ENCODE results near the gene S100A7.
"Not testable (repeated sequence)": the region's sequence is repeated elsewhere in the genome, so short reads cannot be mapped to it uniquely, and the experiment has no call there.

The S100A7 gene

DNA sequence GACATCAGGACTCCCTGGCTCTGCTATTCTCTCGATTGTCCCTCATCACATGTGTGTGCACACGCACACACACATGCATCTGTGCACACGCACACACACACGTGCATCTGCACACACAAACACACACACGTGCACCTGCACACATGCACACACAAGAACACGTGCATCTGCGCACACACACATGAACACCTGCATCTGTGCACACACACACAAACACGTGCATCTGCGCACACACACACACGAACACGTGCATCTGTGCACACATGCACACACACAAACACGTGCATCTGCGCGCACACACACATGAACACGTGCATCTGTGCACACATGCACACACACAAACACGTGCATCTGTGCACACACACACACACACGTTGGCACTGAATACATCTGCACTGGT is 29.4 kb downstream of the S100A7 start:
- DNase-seq (ENCODE audit: low read depth), result no peak

DNA sequence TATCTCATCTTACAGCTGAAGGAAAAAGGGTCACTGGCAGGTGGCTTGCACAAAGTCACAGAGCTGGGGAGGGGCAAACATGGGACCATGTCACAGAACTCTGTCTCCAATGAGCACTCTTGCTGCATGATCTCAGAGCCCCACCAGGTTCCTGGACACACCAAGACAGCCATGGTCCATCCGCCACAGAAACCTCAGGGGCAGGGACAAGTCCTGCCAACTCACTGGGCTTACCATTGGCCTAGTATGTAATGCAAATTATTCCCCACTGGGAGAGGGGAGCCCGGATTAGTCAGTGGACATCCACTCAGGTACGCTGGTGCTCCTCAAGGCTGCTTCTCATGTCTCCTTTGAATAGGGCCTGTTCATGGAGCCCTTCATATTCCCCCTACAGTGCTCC is 29.9 kb downstream of the S100A7 start:
- no peak for DNase-seq (ENCODE audit: low read depth)

DNA sequence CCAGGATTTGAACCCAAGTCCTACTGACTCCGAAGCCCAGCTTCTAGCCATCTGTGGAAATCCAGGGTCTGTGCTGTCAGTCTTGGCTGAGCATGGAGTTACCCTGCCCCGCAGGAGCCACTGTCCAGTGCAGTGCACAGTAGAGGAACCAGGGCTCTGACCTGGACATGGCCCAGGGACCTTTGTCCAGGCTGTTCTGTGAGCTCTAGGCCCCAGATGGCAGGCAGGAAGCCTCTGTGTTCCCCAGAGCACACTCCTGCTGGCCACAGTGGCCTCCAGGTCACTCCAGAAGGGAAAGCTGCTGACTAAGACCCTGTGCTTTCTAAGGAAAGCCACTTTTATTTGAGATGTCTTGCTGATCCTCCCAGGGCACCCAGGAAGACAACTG is 30.3 kb downstream of the S100A7 start:
- DNase-seq (ENCODE audit: low read depth), result no peak

DNA sequence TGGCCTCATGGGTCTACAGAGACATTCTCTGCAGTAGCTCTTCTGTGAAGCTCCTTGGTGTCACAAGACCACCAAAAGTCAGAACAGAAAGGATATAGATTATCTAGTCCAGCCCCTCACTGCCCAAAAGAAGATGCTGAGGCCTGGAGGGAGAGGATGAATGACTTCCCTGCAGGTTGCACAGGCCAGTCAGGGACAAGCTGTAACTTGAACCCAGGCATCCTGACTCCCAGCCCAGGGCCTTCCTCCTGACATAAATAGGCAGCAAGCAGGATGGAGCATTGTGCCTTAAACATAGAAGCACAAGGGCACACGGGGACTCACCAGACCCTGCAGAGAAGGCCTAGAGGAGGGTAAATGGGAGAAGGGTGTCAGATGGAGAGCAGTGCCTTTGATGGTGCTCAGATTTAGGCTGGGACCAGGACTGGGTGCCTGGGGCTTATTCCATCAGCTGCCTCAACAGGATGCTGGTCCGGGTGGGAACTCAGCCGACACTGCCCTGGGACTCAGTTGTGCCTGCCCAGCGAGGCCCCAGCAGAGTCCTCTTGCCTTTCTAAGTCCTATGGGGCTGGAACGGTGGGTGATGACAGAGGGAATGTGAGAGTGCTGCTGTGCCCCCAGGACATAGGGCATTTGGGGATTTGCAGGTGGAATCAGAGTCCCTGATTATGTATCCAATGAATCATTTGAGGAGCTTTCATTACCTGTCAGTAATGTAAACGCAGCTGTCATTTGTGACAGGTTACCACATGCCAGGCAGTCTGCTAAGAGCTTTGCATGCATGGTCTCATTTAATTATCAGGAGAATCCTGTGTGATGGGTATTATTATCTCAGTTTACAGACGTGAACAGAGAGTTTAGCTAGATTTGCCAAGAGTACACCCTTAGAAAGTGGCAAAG is 30.9 kb downstream of the S100A7 start:
- no peak for DNase-seq (ENCODE audit: low read depth)

DNA sequence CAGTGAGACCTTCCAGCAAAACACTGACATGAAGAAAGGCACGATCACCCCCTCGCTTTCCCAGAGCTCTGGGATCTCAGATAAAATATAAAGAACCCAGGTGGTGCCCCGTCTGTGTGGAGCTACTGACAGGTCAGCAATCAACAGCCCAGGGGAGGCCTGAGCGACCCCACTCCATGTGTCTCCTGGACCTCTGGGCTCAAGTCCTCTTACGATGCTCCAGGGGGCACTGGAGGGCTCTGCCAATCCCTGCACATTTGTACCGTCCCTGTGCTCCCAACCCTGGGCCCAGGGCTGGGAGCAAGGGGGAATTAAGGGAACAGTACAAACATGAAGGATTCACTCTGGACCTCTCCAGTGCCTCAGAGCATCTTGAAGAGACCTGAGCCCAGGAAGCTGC is 31.7 kb downstream of the S100A7 start:
- DNase-seq (ENCODE audit: low read depth), result no peak

DNA sequence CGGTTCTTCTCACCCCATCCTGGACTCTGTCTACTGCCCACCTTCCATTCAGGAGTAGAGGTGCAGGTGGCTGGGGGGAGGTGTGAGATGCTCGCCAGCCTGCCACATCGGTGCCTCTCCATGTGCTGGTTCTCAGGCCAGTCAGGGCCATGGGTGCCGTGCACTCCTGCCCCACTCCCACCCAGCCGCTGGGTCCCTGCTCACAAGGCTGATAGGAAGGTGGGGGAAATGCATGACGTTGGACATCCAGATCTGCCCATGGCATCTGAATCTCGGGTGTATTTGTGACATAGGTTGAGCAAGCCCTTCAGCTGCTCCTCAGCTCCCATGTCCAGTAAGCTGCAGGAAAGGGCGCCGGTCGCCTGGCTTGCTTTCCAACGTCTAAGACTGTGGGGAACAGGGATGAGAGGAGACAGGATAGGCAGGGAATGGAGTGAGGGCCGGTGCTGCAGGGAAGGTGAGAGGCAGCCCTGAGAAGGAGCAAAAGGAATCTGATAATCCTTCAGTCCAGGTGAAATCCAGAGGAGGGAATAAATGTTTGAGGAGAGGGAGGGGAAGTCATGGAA is 32.3 kb downstream of the S100A7 start:
- DNase-seq (ENCODE audit: low read depth), result no peak

DNA sequence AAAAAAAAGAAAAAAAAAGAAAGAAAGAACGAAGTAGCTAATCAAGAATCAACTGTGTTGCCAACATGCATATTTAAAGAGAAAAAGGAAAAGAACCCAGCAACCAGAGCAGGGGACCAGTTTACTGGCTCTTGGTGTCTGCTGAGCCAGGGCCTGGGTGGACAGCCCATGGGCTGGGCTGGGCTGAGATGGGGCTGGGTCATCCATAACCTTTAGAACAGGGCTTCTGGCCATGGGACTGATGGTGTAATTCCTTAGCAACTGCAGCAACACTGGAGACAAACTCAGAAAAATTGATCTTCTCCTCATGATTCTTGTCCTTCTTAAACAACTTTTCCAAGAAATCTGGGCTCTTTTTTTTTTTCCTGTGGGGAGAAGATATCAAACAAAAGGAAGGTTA is 33.6 kb downstream of the S100A7 start:
- no peak for DNase-seq (ENCODE audit: low read depth)

DNA sequence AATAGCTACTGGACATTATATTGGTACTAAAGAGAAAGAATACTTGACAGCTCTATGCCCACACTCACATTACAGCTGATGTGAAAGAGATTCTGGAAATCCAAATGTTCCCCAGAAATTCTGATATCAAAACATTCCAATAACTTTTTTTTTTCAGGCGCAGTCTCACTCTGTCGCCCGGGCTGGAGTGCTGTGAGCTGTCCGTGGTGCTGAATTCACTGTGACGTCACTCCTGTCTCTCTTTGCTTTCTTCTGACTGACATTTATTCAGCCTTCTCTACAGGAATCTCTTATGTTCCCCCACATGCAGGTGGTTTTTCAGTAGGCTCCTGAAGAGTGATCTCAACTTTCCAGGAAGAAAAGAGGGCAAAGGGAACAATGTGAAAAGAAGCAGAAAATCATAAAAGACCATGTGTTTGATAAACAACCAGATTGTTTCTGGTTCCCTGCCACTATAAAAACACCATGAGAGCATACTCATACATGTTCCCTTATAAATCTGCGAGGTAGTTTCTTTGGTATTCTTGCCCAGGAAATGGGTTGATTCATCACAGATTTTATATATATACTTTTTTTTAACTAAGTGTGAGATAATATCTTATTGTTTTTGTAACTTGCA is 37.9 kb downstream of the S100A7 start:
- DNase-seq (ENCODE audit: low read depth), result peak; percentile 46

DNA sequence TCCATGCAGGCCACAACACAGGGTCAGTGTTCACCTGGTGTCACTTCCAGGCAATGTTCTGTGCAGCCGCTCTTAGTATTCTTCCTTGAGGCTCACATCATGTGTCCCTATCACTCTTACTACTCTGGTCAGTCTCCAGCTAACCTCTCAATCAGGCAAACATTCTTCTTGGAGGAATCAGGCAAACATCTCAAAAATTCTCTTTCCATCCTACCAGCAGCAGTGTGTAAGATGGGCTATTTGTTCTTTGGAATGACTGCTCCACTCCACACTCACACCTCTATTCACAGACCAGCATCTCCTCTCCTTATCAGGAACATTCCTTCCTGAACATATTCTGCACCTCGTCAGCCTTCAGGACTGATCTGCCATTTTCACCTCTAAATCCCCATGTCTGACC is 40.1 kb downstream of the S100A7 start:
- DNase-seq (ENCODE audit: low read depth), result no peak

DNA sequence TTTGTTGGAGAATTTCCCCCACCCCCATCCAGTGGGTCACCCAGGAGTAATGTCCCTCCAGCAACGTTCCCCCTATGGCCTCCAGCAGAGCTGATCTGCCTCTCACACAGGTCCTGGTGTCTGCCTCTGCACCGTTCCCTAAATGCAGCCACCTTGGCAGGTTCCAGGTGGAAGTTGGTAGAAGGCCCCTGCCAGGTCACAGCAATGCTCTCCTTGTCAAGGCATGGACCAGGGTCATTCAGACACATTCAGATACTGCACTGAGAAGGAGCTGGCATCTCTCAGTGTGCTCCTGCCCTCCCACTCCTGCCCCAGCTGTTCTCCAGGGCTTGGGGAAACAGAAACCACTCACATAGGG is 41.0 kb downstream of the S100A7 start:
- DNase-seq (ENCODE audit: low read depth), result not testable (repeated sequence)

DNA sequence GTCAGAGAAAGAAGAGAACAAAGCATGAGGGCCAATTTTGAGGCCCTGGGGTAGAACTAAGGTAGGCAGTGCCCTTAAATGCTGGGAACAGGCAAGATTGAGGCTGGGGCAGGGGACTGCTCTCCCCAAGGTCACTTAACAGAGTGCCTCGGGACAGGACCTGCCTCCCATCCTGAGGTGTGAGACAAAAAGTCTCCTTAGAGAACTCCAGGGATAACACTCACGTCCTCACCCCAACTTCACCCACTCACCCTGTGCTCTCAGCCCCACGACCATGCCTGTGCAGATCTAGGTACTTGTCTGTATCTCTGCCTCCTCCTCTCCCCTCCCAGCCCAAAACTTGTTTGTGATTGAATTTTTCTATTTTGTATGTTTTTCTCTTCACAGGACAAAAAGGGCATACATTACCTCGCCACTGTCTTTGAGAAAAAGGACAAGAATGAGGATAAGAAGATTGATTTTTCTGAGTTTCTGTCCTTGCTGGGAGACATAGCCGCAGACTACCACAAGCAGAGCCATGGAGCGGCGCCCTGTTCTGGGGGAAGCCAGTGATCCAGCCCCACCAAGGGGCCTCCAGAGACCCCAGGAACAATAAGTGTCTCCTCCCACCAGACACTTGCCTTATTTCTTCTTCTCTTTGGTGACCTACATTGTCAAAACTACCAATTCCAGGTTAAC is 41.6 kb downstream of the S100A7 start:
- not testable (repeated sequence) for DNase-seq (ENCODE audit: low read depth)

DNA sequence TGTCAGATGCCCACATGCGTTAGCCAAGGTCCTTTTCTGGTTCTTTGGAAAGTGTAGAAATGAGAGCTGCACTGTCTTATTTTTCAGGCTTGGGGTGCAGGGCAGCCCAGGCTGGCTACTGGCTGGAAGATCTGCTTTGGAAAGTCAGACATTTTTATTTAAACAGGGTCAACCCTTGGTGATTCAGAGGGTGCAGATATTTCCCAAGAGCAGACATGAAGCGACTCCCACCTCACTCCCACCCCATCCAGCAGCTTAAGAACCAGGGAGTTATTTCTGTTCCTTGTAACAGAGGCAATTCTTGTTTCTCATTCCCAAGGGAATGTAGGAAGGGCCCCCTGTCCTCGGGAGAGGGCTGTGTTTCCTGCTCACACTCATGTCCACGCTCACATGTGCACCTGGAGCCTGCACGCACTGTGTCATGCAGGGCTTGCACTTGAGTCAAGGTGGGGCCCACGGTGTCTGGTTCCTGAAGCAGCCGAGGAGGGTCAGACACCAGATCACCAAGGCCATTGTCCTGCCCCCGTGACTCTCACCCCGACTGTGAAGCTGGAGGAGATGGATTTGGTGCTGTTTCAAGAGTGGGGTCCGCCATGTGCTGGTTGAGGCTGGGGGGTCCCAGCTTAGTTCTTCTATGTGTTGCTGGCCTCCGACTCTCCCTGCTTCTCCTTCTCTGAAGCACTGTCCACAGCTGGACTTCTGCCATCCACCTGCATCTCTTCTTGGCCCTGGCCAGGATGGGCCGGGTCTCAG is 43.1 kb downstream of the S100A7 start:
- no peak for DNase-seq (ENCODE audit: low read depth)

DNA sequence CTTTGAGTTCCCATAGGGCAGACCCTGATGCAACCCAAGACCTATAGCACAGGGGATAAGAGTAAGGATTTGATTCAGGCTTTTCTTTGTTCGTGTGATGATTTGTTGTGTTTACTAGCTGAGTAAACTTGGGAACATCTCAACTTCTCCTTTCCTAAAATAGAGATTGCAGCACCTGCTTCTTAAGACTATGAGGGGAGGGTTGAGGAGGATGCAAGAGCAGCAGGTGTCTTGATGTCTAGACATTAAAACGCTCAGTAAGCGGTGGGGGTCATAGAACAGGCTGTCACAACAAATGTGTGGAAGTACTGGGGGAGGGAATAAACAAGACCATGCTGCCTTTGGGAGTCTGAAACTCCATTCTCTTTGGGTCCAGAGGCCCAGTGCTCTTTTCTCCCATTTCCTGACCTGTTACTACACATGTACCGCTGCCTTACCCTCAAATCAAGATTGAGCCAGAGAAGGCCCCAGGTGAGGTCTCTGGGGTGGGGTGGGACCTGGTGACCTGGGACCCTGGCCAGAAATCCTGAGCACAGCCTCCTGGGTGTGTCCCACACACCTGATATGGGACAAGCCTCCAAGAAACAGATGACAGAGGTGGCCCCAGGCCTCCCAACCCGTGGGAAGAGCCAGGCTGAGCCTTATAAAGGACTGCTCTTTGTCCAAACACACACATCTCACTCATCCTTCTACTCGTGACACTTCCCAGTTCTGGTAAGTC is 44.4 kb downstream of the S100A7 start, which contains the start of gene S100A7A:
Gene S100A7A (plus strand): TSS at position 671 of the 721 bp plus-strand sequence. CDS start 1,563 bp downstream, outside the sequence.
- no peak for DNase-seq (ENCODE audit: low read depth)

DNA sequence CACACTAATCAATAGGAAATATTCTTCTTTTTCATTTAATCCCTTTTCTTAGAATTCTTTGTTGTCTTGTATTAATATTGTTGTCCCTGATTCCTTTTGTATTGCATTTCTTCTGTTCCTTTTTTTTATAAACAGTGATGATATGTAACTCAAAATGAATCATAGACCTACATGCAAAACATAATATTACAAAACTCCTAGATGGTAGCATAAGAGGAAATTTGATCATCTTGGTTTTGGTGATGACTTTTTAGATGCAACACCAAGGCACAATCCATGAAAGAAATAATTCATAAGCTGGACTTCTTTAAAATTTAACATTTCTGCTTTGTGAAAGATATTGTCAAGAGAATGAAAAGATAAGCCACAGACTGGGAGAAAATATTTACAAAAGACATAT is 46.5 kb downstream of the S100A7 start:
- DNase-seq (ENCODE audit: low read depth), result not testable (repeated sequence)

Data from stimulated activated CD8-positive, alpha-beta memory T cell treated with anti-CD3 and anti-CD28 coated beads, Interleukin-4, amount 100 ng/mL, for 24 hours (primary cell).